ENCODE data around the gene SCAMP5.

GRCh38 chr15:75029378-75030022, 34.1 kb downstream of the SCAMP5 start:
- peak; percentile 90 to 97 (median 94) for TF ChIP-seq CTCF (IDR thresholded peaks at IDR 0.05)
- TF ChIP-seq POLR2A (IDR thresholded peaks at IDR 0.05): peak; percentile 27

Measured in right lobe of liver (tissue), 4 donors.